Aorta (tissue), 5 donors: ENCODE measurements around the gene SH3GLB2. TPM values are rescaled to one million over a fixed set of nuclear protein-coding genes. Genes with fewer than 3 reads are reported as not detected.

ENCODE experiments used
- ATAC-seq: fragments of 200-7000 bp; cut with Tn5 transposase; one replicate; pipeline ENCODE4 v1.9.1; 2022; ENCODE audit warnings: moderate library complexity; ENCODE audit not compliant: low FRiP score
- DNase-seq, 2 donors: peaks; one replicate each; pipeline ENCODE4 v3.0.0-alpha.2; 2020
- H3K27ac ChIP-seq, 2 donors: one replicate each; pipeline ENCODE4 v1.5.1; 2013; ENCODE audit warnings: low read length in 2 of 2, mild to moderate bottlenecking in 2 of 2, moderate library complexity in 2 of 2, control low read depth in 1 of 2, inconsistent platforms in 1 of 2, low read depth in 1 of 2
- H3K27me3 ChIP-seq, 2 donors: one replicate each; pipeline ENCODE4 v1.6.1; 2013; ENCODE audit warnings: control low read depth in 1 of 2, low read length in 1 of 2, mild to moderate bottlenecking in 1 of 2, moderate library complexity in 1 of 2; ENCODE audit not compliant: insufficient read depth in 2 of 2, control insufficient read depth in 1 of 2
- H3K36me3 ChIP-seq, 2 donors: one replicate each; pipeline ENCODE4 v1.6.1; 2013; ENCODE audit warnings: control low read depth in 1 of 2, low read length in 1 of 2, mild to moderate bottlenecking in 1 of 2; ENCODE audit not compliant: insufficient read depth in 2 of 2, control insufficient read depth in 1 of 2
- H3K4me1 ChIP-seq, 2 donors: one replicate each; pipeline ENCODE4 v1.6.1; 2013; ENCODE audit warnings: low read length in 2 of 2, control low read depth in 1 of 2, mild to moderate bottlenecking in 1 of 2, moderate library complexity in 1 of 2; ENCODE audit not compliant: insufficient read depth in 2 of 2, control insufficient read depth in 1 of 2
- H3K4me3 ChIP-seq, 2 donors: one replicate each; pipeline ENCODE4 v1.5.1; 2013; ENCODE audit warnings: low read length in 2 of 2, control low read depth in 1 of 2, mild to moderate bottlenecking in 1 of 2
- H3K9me3 ChIP-seq: one replicate; pipeline ENCODE4 v1.6.1; 2013; ENCODE audit warnings: mild to moderate bottlenecking, low read length; ENCODE audit not compliant: control insufficient read depth
- WGBS, 2 donors: extraction: QIAGEN DNeasy Blood & Tissue Kit; methylation state at CpG; one replicate each; pipeline ENCODE4 v1.1.7; 2013; 5-methylcytosine and 5-hydroxymethylcytosine counted together
- intact Hi-C, 2 donors: fragments of 100-400 bp; cut with DNase I; formaldehyde crosslinking; loops; one replicate each; pipeline versions ENCODE4 v1.14.2 to v1.15.0; 2022
- polyA plus RNA-seq, 2 donors: library from polyadenylated mRNA; stranded (reverse); fragments of 200-250 nt; gene quantifications; one replicate each; pipeline ENCODE4 v1.2.3, GENCODE V29; 2013
- total RNA-seq, 2 donors: library from RNA; stranded (reverse); fragmentation: NEBNext Ultra II Directional; extraction: Animal tissue kit (Norgen Biotek cat#: 25700); gene quantifications; one replicate each; pipeline ENCODE4 v1.2.1, GENCODE V29; 2021
- donor health status: healthy with polysubstance abuse.
- donor health status: Bipolar disorder and iron deficiency.
- donor health status: DM: no; HTN: no; CAD: no.
- donor health status: DM: no; HTN: no; CAD: no.
- donor health status: DM: yes; HTN: yes; CAD: no.

SH3GLB2 gene
- total and polyA plus RNA-seq, 4 donors: 34.4 to 232 (median 85.8) TPM

DNA sequence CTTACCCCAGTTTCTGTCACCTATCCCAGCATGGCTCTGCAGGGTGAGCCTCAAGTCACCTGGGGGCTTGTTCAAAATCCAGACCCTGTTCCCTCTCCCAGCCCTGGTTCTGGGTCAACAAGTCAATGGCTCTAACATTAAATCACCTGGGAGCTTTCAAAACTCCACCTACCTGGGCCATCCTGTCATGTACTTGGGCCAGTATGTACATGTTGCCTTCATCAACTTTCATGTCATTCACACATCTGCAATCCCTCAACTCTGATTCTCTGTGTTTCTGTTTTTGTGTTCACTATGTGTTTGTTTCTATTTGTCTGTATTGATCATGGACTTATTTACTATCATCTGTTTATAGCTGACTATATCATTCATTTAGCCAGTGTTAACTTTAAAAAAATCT lies 2.1 kb upstream of the SH3GLB2 start:
- ATAC-seq: no peak

DNA sequence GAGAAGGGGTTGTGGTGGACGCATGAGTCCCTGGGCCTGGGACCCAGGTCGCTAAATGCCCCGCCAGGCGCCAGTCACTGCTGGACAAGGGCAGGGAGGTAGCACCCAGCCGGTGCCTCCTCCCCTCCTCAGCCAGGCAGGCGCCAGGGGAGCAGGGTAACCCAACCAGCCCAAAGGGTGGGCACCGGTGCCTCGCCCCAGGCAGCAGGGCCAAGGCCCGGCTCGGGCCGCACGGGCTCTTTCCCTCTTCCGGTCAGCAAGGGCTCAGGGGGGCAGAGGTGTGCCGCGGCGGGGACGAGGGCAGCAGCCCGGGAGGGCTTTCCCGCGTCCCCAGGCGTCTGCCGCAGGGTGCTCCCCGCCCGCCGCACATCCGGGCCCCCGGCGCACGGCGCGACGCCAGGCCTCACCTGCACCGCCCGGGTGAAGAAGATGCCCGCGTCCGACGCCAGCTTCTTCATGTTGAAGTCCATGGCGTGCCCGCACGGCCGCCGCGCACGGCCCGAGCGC lies 393 bp downstream of the SH3GLB2 start:
- WGBS, 2 donors: 0 to 1% methylated on average over 36 to 47 of the region's 47 CpGs
- intact Hi-C loops: no loop called here
- DNase-seq (peak; percentile 81 to 87), ATAC-seq (peak; percentile 33)
- H3K4me1 ChIP-seq: no peaks in the 10 kb centered on the region
- no peaks in the 10 kb centered on the region for H3K9me3 ChIP-seq
- H3K36me3 ChIP-seq: no peaks in the 10 kb centered on the region
- H3K27ac ChIP-seq: no peak overlapping the region
- no peaks in the 10 kb centered on the region for H3K27me3 ChIP-seq
- H3K4me3 ChIP-seq: peak overlapping the region; percentile 54 to 55

More for the DNA sequence above, 2.1 kb upstream of the SH3GLB2 start:
- Histone ChIP-seq H3K4me3 (no peak overlapping the region), H3K36me3 (no peaks in the 10 kb centered on the region), H3K27me3 (no peaks in the 10 kb centered on the region), H3K4me1 (no peaks in the 10 kb centered on the region), H3K9me3 (no peaks in the 10 kb centered on the region), H3K27ac (no peak overlapping the region)
- intact Hi-C loops: no loop called here
- no peak for DNase-seq

DNA sequence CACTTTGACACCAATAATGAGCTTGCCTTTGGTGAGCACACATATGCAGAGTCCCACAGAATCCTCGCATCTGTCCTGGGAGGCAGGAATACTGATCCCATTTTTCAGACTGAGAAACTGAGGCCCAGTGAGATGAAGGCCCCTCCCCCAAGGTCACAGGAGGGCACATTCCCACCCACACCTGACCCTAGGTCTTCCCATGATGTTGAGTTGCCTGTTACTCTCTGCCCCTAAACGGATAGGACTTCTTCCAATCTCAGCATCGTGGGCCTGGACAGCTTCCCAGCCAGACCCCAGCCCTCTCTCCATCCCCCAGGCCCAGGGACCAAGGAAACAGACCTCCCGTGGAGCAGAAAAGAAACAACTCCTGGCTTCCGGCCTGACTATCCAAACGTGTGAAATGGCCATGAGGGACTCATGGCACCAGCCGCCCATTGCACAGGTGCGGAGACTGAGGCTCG lies 877 bp downstream of the SH3GLB2 start:
- no peaks in the 10 kb centered on the region for H3K9me3 ChIP-seq
- ATAC-seq (no peak), DNase-seq (no peak)
- no peak overlapping the region for H3K27ac ChIP-seq
- H3K4me3 ChIP-seq: peak overlapping the region; percentile 54 to 55
- no peaks in the 10 kb centered on the region for H3K36me3 ChIP-seq
- no peaks in the 10 kb centered on the region for H3K4me1 ChIP-seq
- intact Hi-C loops: no loop called here
- H3K27me3 ChIP-seq: no peaks in the 10 kb centered on the region
- 16 to 19% methylated on average over 9 of the region's 9 CpGs for WGBS, 2 donors

DNA sequence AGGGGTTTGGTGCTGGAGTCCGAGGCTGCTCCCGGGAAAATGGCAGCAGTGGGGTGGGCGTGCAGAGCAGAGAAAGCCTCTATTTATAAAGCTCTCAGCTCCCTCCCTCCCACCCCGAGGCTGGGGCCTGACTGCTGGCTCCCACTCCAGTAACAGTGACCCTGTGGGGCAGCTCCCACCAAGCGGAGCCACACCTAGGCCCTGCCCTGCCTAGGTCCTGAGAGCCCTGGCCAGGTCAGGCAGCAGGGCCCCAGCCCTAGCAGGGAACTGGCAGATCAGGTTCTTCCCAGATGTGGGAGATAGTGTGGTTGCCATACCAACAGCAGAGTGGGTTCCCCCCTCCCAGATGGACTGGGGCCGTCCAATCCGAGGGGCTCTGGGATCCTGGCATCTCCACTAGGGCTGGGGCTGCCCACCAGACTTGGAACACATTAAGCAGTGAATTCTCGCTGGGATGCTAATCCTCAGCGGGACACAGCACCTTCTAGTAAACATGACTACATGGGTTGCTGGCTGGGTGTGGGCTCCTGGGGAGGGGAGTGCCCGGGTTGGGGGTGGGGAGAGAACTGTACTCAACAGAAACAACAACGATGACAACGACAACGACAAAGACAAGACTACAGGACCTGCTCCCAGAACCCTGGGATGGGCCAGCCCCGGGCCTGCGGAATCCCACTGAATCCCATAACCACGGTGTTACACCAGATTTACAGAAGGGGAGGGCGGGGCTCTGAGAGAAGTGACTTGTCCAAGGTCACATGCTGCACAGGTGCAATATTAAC lies 1.5 kb downstream of the SH3GLB2 start:
- H3K9me3 ChIP-seq: no peaks in the 10 kb centered on the region
- ATAC-seq (no peak), DNase-seq (no peak)
- H3K27ac ChIP-seq: no peak overlapping the region
- intact Hi-C loops: no loop called here
- H3K36me3 ChIP-seq: no peaks in the 10 kb centered on the region
- H3K27me3 ChIP-seq: no peaks in the 10 kb centered on the region
- H3K4me3 ChIP-seq: no peak overlapping the region
- H3K4me1 ChIP-seq: no peaks in the 10 kb centered on the region
- 25 to 37% methylated on average over 17 of the region's 17 CpGs for WGBS, 2 donors

DNA sequence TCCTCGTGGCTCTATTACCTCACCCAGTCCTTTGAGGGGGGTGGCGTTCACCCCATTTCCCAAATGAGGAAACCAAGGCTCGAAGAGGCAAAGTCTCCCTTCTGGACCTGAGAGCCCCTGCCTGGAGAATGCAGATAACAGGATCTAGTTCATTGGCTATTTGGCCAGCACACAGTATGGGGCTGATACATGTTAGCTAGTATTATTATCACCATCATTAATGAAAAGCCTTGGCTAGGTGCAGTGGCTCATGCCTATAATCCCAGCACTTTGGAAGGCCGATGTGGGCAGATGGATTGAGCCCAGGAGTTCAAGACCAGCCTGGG lies 4.3 kb downstream of the SH3GLB2 start:
- Histone ChIP-seq H3K4me1 (no peaks in the 10 kb centered on the region), H3K36me3 (no peaks in the 10 kb centered on the region), H3K27ac (no peak overlapping the region), H3K9me3 (no peaks in the 10 kb centered on the region), H3K27me3 (no peaks in the 10 kb centered on the region), H3K4me3 (no peak overlapping the region)
- intact Hi-C loops: no loop called here
- 31 to 37% methylated on average over 4 of the region's 4 CpGs for WGBS, 2 donors
- ATAC-seq (no peak), DNase-seq (no peak)

DNA sequence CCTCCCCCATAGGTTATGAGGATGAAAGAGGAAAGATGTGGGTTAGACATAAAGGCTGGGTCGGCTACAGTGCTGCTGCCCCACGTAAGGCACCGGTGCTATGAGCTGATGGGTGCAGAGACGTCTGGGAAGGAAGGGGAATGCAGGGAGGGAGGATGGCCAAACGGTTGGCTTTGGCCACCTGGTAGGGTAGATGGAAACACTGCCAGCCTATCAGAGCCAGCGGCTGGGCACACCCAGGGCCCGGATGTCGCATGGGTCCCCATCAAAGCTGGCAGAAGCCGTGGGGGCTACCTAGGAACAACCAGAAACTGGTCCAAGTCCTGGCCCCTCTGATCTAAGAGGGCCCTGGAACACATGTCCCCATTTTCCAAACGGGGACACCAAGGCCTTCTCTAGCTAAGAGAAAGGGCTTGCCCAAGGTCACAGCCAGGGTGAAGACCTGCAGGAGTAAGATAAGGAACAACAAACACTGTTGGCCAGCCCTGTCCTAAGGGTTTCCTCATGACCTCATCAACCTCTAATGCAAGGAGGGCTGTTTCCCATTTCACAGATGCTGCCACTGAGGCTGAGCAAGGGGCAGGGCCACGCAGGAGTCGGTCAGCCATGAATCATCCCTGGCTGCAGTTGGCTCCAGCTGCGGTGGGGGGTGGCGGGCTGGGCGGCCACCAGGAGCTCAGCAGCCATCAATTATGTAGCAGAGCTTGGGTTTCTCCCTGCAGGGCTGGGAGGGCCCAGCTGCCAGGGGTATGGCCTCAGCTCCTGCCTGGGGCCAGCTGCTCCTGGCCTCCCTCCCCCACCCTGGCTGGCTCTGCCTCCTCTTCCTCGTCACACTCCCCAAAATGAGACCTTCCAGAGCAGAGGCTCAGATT lies 4.9 kb downstream of the SH3GLB2 start:
- intact Hi-C loops: no loop called here
- Histone ChIP-seq H3K4me1 (no peaks in the 10 kb centered on the region), H3K4me3 (no peak overlapping the region), H3K9me3 (no peaks in the 10 kb centered on the region), H3K36me3 (no peaks in the 10 kb centered on the region), H3K27ac (no peak overlapping the region), H3K27me3 (no peaks in the 10 kb centered on the region)
- DNase-seq (peak; percentile 77 to 86), ATAC-seq (peak; percentile 44)
- WGBS, 2 donors: 48 to 55% methylated on average over 16 of the region's 16 CpGs

DNA sequence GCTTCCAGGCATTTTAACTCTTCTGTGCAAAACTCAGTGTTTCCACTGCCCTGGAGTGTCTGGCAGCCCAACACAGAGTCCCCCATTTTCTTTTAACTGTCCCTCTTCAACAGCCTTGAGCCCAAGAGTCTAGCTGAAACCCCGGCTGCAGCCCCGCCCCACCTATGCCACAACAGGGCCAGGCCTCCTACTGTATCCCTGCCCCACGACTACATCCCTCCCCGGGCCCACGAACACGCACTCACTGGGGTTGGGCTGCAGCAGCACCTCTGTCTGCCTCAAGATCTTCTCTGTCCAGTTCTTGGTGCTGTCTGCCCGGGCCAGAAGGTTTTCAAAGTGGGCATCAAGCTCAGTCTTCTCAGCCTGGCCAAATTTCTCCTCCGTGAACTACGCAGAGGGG lies 6.1 kb downstream of the SH3GLB2 start:
- 47 to 66% methylated on average over 9 of the region's 9 CpGs for WGBS, 2 donors

DNA sequence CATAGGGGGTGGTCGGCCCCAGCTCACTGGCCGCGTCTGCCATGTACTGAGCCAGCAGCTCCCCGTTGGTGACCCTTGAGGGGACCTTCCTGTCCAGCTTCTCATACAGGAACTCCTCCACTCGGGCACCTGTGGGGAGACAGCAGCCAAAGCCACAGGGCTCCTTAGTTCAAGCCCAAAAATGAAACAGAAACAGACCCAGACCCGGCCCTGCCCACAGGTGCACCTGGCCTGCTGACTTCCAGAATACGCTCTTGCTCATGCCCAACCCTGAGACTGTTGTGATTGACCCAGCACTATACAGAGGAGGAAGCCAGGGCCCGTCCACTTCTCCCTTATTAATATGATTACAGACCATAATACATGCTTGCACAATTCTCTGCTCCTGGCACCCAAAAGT lies 7.0 kb downstream of the SH3GLB2 start:
- intact Hi-C loops: no loop called here
- peak; percentile 47 for ATAC-seq
- no peak overlapping the region for H3K4me3 ChIP-seq
- H3K36me3 ChIP-seq: no peaks in the 10 kb centered on the region
- no peaks in the 10 kb centered on the region for H3K9me3 ChIP-seq
- DNase-seq: no peak
- no peaks in the 10 kb centered on the region for H3K27me3 ChIP-seq
- no peak overlapping the region for H3K27ac ChIP-seq
- 81 to 84% methylated on average over 8 of the region's 8 CpGs for WGBS, 2 donors
- no peaks in the 10 kb centered on the region for H3K4me1 ChIP-seq

More for the DNA sequence above, 6.1 kb downstream of the SH3GLB2 start:
- DNase-seq (no peak), ATAC-seq (no peak)
- Histone ChIP-seq H3K9me3 (no peaks in the 10 kb centered on the region), H3K27ac (no peak overlapping the region), H3K27me3 (no peaks in the 10 kb centered on the region), H3K36me3 (no peaks in the 10 kb centered on the region), H3K4me1 (no peaks in the 10 kb centered on the region), H3K4me3 (no peak overlapping the region)
- intact Hi-C loops: no loop called here
